Effector memory CD4-positive, alpha-beta T cell (primary cell): ENCODE results near the gene TMEM132C.

ENCODE experiments used
- DNase-seq, 3 donors: peaks; one replicate each; pipeline ENCODE4 v3.0.0-alpha.2; 2020
- H3K27ac ChIP-seq: 2 replicates; pipeline ENCODE4 v1.7.0; 2013; ENCODE audit warnings: mild to moderate bottlenecking, low read length, moderate library complexity; ENCODE audit not compliant: insufficient read depth, poor library complexity, severe bottlenecking
- H3K27me3 ChIP-seq: replicated peaks from 2 replicates; pipeline ENCODE4 v1.7.0; 2013; ENCODE audit warnings: mild to moderate bottlenecking, low read length; ENCODE audit not compliant: insufficient read depth, control insufficient read depth, poor library complexity, severe bottlenecking
- H3K36me3 ChIP-seq: 2 replicates; pipeline ENCODE4 v1.7.0; 2013; ENCODE audit warnings: mild to moderate bottlenecking, low read length, moderate library complexity; ENCODE audit not compliant: control insufficient read depth, insufficient read depth
- H3K4me1 ChIP-seq: 2 replicates; pipeline ENCODE4 v1.7.0; 2013; ENCODE audit warnings: low read length, mild to moderate bottlenecking; ENCODE audit not compliant: control insufficient read depth, insufficient read depth, poor library complexity, severe bottlenecking
- H3K4me3 ChIP-seq: 2 replicates; pipeline ENCODE4 v1.7.0; 2013; ENCODE audit warnings: low read length, low read depth, mild to moderate bottlenecking; ENCODE audit not compliant: insufficient read depth, poor library complexity, severe bottlenecking
- H3K9me3 ChIP-seq: 2 replicates; pipeline ENCODE4 v1.7.0; 2013; ENCODE audit warnings: mild to moderate bottlenecking, low read length, moderate library complexity; ENCODE audit not compliant: control insufficient read depth

TMEM132C gene

GRCh38 chr12:128399253-128399652 lies 132.3 kb downstream of the TMEM132C start:
- Histone ChIP-seq H3K4me1 (no peaks in the 10 kb centered on the region), H3K4me3 (no peak overlapping the region), H3K9me3 (no peaks in the 10 kb centered on the region), H3K36me3 (no peaks in the 10 kb centered on the region), H3K27ac (no peak overlapping the region), H3K27me3 (no peaks in the 10 kb centered on the region)
- no peak for DNase-seq

GRCh38 chr12:128402486-128403243 lies 135.7 kb downstream of the TMEM132C start:
- Histone ChIP-seq H3K27me3 (no peaks in the 10 kb centered on the region), H3K9me3 (no peaks in the 10 kb centered on the region), H3K4me1 (no peaks in the 10 kb centered on the region), H3K4me3 (no peak overlapping the region), H3K36me3 (no peaks in the 10 kb centered on the region), H3K27ac (no peak overlapping the region)
- DNase-seq = no peak

GRCh38 chr12:128408669-128409068 lies 141.7 kb downstream of the TMEM132C start:
- no peak for DNase-seq
- H3K27ac ChIP-seq = no peak overlapping the region
- H3K27me3 ChIP-seq = no peaks in the 10 kb centered on the region
- no peak overlapping the region for H3K4me3 ChIP-seq
- no peaks in the 10 kb centered on the region for H3K36me3 ChIP-seq
- no peaks in the 10 kb centered on the region for H3K4me1 ChIP-seq
- H3K9me3 ChIP-seq = no peaks in the 10 kb centered on the region

- no peaks in the 10 kb centered on the region for H3K36me3 ChIP-seq
- no peak for DNase-seq
- H3K4me3 ChIP-seq = no peak overlapping the region
- no peaks in the 10 kb centered on the region for H3K4me1 ChIP-seq
- H3K27me3 ChIP-seq = no peaks in the 10 kb centered on the region
- no peak overlapping the region for H3K27ac ChIP-seq
- no peaks in the 10 kb centered on the region for H3K9me3 ChIP-seq
Measured at GRCh38 chr12:128415036-128415560, 148.1 kb downstream of the TMEM132C start.

GRCh38 chr12:128418944-128419343 lies 152.0 kb downstream of the TMEM132C start:
- Histone ChIP-seq H3K4me3 (no peak overlapping the region), H3K9me3 (no peaks in the 10 kb centered on the region), H3K27me3 (no peaks in the 10 kb centered on the region), H3K27ac (no peak overlapping the region), H3K4me1 (no peaks in the 10 kb centered on the region), H3K36me3 (no peaks in the 10 kb centered on the region)
- no peak for DNase-seq

- no peak for DNase-seq
- Histone ChIP-seq H3K27ac (no peak overlapping the region), H3K4me3 (no peak overlapping the region), H3K27me3 (no peaks in the 10 kb centered on the region), H3K36me3 (no peaks in the 10 kb centered on the region), H3K4me1 (no peaks in the 10 kb centered on the region), H3K9me3 (no peaks in the 10 kb centered on the region)
Measured at GRCh38 chr12:128420163-128420562, 153.2 kb downstream of the TMEM132C start.

- Histone ChIP-seq H3K27me3 (no peaks in the 10 kb centered on the region), H3K9me3 (no peaks in the 10 kb centered on the region), H3K27ac (no peak overlapping the region), H3K4me1 (no peaks in the 10 kb centered on the region), H3K4me3 (no peak overlapping the region), H3K36me3 (no peaks in the 10 kb centered on the region)
- no peak for DNase-seq
Measured at GRCh38 chr12:128421375-128421774, 154.4 kb downstream of the TMEM132C start.

- no peak for DNase-seq
- H3K4me1 ChIP-seq = no peaks in the 10 kb centered on the region
- H3K4me3 ChIP-seq = no peak overlapping the region
- H3K27ac ChIP-seq = no peak overlapping the region
- H3K9me3 ChIP-seq = no peaks in the 10 kb centered on the region
- no peaks in the 10 kb centered on the region for H3K27me3 ChIP-seq
- H3K36me3 ChIP-seq = no peaks in the 10 kb centered on the region
Measured at GRCh38 chr12:128423205-128423604, 156.2 kb downstream of the TMEM132C start.

- Histone ChIP-seq H3K9me3 (no peaks in the 10 kb centered on the region), H3K4me3 (no peak overlapping the region), H3K27me3 (no peaks in the 10 kb centered on the region), H3K27ac (no peak overlapping the region), H3K4me1 (no peaks in the 10 kb centered on the region), H3K36me3 (no peaks in the 10 kb centered on the region)
- DNase-seq = no peak
Measured at GRCh38 chr12:128424931-128425431, 158.0 kb downstream of the TMEM132C start.

- Histone ChIP-seq H3K9me3 (no peaks in the 10 kb centered on the region), H3K27ac (no peak overlapping the region), H3K4me3 (no peak overlapping the region), H3K4me1 (no peaks in the 10 kb centered on the region), H3K36me3 (no peaks in the 10 kb centered on the region), H3K27me3 (no peaks in the 10 kb centered on the region)
- no peak for DNase-seq
Measured at GRCh38 chr12:128425666-128426331, 158.8 kb downstream of the TMEM132C start.
